CD14-positive monocyte (primary cell): Measurements from ENCODE around the gene GRAMD2B. TPM values are rescaled to one million over a fixed set of nuclear protein-coding genes. Genes with fewer than 3 reads are reported as not detected.

Experiments
- DNase-seq, 3 donors: peaks; one replicate each; pipeline ENCODE4 v3.0.0-alpha.2; 2011 to 2022
- H2AFZ ChIP-seq: 2 replicates; pipeline ENCODE4 v1.6.0; 2012; ENCODE audit warnings: mild to moderate bottlenecking, low read depth, low read length, inconsistent platforms; ENCODE audit not compliant: insufficient read depth, poor library complexity, severe bottlenecking
- H3K27ac ChIP-seq, 2 donors: 1 replicate in 1 of 2; 2 replicates in 1 of 2; pipeline ENCODE4 v1.5.1; 2012 to 2013; ENCODE audit warnings: low read length in 2 of 2, control low read depth in 1 of 2, inconsistent platforms in 1 of 2, low read depth in 1 of 2, mild to moderate bottlenecking in 1 of 2
- H3K27me3 ChIP-seq, 2 donors: one replicate each; pipeline versions ENCODE4 v1.6.0 to v1.6.1; 2011 to 2013; ENCODE audit warnings: low read length in 2 of 2; ENCODE audit not compliant: control insufficient read depth in 2 of 2, insufficient read depth in 2 of 2
- H3K36me3 ChIP-seq, 2 donors: replicated peaks in 1 of 2; 1 replicate in 1 of 2; 2 replicates in 1 of 2; pipeline versions ENCODE4 v1.5.1 to v1.6.1; 2012 to 2013; ENCODE audit warnings: low read length in 2 of 2, control low read depth in 1 of 2, inconsistent platforms in 1 of 2, mild to moderate bottlenecking in 1 of 2; ENCODE audit not compliant: insufficient read depth in 2 of 2, control insufficient read depth in 1 of 2
- H3K4me1 ChIP-seq, 2 donors: 1 replicate in 1 of 2; 2 replicates in 1 of 2; pipeline versions ENCODE4 v1.5.1 to v1.6.1; 2012 to 2013; ENCODE audit warnings: low read length in 2 of 2, control low read depth in 1 of 2, inconsistent platforms in 1 of 2, mild to moderate bottlenecking in 1 of 2, moderate library complexity in 1 of 2; ENCODE audit not compliant: insufficient read depth in 2 of 2, control insufficient read depth in 1 of 2
- H3K4me2 ChIP-seq: replicated peaks from 2 replicates; pipeline ENCODE3; 2012; ENCODE audit warnings: low read length, moderate library complexity, mild to moderate bottlenecking; ENCODE audit not compliant: poor library complexity, severe bottlenecking; ENCODE audit errors: extremely low read depth
- H3K4me3 ChIP-seq, 3 experiments: fragments of 200-600 bp in 1 of 3; sonication (generic) in 1 of 3; replicated peaks in 1 of 3; 1 replicate in 2 of 3; 2 replicates in 1 of 3; pipeline ENCODE4 v1.5.1; 2011 to 2013; ENCODE audit warnings: low read length in 3 of 3, mild to moderate bottlenecking in 3 of 3, control low read depth in 2 of 3, low read depth in 2 of 3, inconsistent platforms in 1 of 3, moderate library complexity in 1 of 3
- H3K79me2 ChIP-seq: 2 replicates; pipeline ENCODE4 v1.6.0; 2012; ENCODE audit warnings: mild to moderate bottlenecking, control low read depth, inconsistent platforms, low read length, moderate library complexity; ENCODE audit not compliant: insufficient read depth
- H3K9ac ChIP-seq: 2 replicates; pipeline ENCODE4 v1.6.0; 2017; ENCODE audit warnings: low read length, mild to moderate bottlenecking; ENCODE audit not compliant: insufficient read depth, poor library complexity, severe bottlenecking
- H3K9me3 ChIP-seq, 2 donors: replicated peaks in 1 of 2; 1 replicate in 1 of 2; 2 replicates in 1 of 2; pipeline versions ENCODE4 v1.5.1 to v1.6.1; 2012 to 2013; ENCODE audit warnings: low read length in 2 of 2, control low read depth in 1 of 2; ENCODE audit not compliant: control insufficient read depth in 1 of 2, insufficient read depth in 1 of 2
- H4K20me1 ChIP-seq: 2 replicates; pipeline ENCODE4 v1.6.0; 2012; ENCODE audit warnings: mild to moderate bottlenecking, low read length, control low read depth, moderate library complexity; ENCODE audit not compliant: insufficient read depth
- H3K27ac Mint-ChIP-seq, 7 donors: one replicate each; pipeline ENCODE4 v1.8.0; 2020; ENCODE audit warnings: mild to moderate bottlenecking in 7 of 7, mixed read lengths in 7 of 7, moderate library complexity in 6 of 7, inconsistent platforms in 2 of 7
- H3K27me3 Mint-ChIP-seq, 3 donors: one replicate each; pipeline ENCODE4 v1.8.0; 2021 to 2022; ENCODE audit warnings: low read depth in 3 of 3, mild to moderate bottlenecking in 3 of 3, mixed read lengths in 3 of 3, moderate library complexity in 3 of 3, inconsistent platforms in 1 of 3
- H3K36me3 Mint-ChIP-seq, 2 donors: one replicate each; pipeline ENCODE4 v1.8.0; 2020; ENCODE audit warnings: mixed read lengths in 2 of 2, inconsistent platforms in 1 of 2, mild to moderate bottlenecking in 1 of 2
- H3K4me1 Mint-ChIP-seq: one replicate; pipeline ENCODE4 v1.8.0; 2020; ENCODE audit warnings: mild to moderate bottlenecking, mixed read lengths
- H3K4me3 Mint-ChIP-seq, 2 donors: one replicate each; pipeline ENCODE4 v1.8.0; 2020; ENCODE audit warnings: mild to moderate bottlenecking in 2 of 2, mixed read lengths in 2 of 2, moderate library complexity in 1 of 2
- H3K9me3 Mint-ChIP-seq, 7 donors: one replicate each; pipeline ENCODE4 v1.8.0; 2020 to 2022; ENCODE audit warnings: mixed read lengths in 7 of 7, mild to moderate bottlenecking in 6 of 7, moderate library complexity in 6 of 7, inconsistent platforms in 2 of 7
- CTCF ChIP-seq: fragments of 200-600 bp; IDR thresholded peaks from one replicate; pipeline ENCODE4 v1.8.0; 2022; ENCODE audit warnings: antibody characterized with exemption, mild to moderate bottlenecking
- WGBS: methylation state at CpG from one replicate; pipeline ENCODE4 v1.1.5; 2013; ENCODE audit warnings: missing lambda C conversion rate; ENCODE audit not compliant: insufficient coverage; 5-methylcytosine and 5-hydroxymethylcytosine counted together
- intact Hi-C, 2 donors: fragments of 100-400 bp; cut with micrococcal nuclease; formaldehyde crosslinking; loops; one replicate each; pipeline versions ENCODE4 v1.15.0 to v1.15.1; 2023
- polyA plus RNA-seq, 3 donors: library from polyadenylated mRNA; depleted of rRNA in 1 of 3; unstranded in 2 of 3; stranded (reverse) in 1 of 3; fragments of 300-500 nt in 2 of 3; fragments of >200 nt in 1 of 3; fragmentation: Illumina TruSeq in 2 of 3; gene quantifications; 1 replicate in 2 of 3; 2 replicates in 1 of 3; pipeline ENCODE4 v1.2.3, GENCODE V29; 2012 to 2021

Gene GRAMD2B
- polyA plus RNA-seq, 3 donors = 0.79 to 1.2 (median 1.1) TPM

GRCh38 chr5:126513703-126514102 is 90.5 kb downstream of the GRAMD2B start:
- Mint-ChIP-seq H3K9me3 (peaks cover 0 to 2% (median 0%) of the 10 kb centered on the region in 7 donors), H3K4me1 (peaks cover 8% of the 10 kb centered on the region), H3K36me3 (no peaks in the 10 kb centered on the region), H3K27me3 (peaks cover 0 to 4% (median 0%) of the 10 kb centered on the region in 3 donors), H3K4me3 (no peak overlapping the region), H3K27ac (no peak overlapping the region)
- no peak for TF ChIP-seq CTCF
- H3K4me1 ChIP-seq = peaks cover under 1 to 4% of the 10 kb centered on the region in 2 donors
- H3K9me3 ChIP-seq = no peaks in the 10 kb centered on the region
- DNase-seq = no peak
- no peak overlapping the region for H3K4me2 ChIP-seq
- intact Hi-C loops = no loop called here
- H2AFZ ChIP-seq = no peak overlapping the region
- no peaks in the 10 kb centered on the region for H3K36me3 ChIP-seq
- 100% methylated on average over 1 of the region's 4 CpGs for WGBS
- no peak overlapping the region for H3K4me3 ChIP-seq
- no peak overlapping the region for H3K9ac ChIP-seq
- H4K20me1 ChIP-seq = no peaks in the 10 kb centered on the region
- no peaks in the 10 kb centered on the region for H3K79me2 ChIP-seq
- no peak overlapping the region for H3K27ac ChIP-seq
- no peaks in the 10 kb centered on the region for H3K27me3 ChIP-seq

GRCh38 chr5:126514131-126514557 is 90.9 kb downstream of the GRAMD2B start:
- peaks cover 4% of the 10 kb centered on the region for H3K4me1 Mint-ChIP-seq
- Histone ChIP-seq H3K36me3 (no peaks in the 10 kb centered on the region), H3K9ac (no peak overlapping the region), H3K4me3 (no peak overlapping the region), H3K27me3 (no peaks in the 10 kb centered on the region), H4K20me1 (no peaks in the 10 kb centered on the region), H3K4me1 (no peaks in the 10 kb centered on the region), H3K27ac (no peak overlapping the region), H3K79me2 (no peaks in the 10 kb centered on the region), H3K9me3 (no peaks in the 10 kb centered on the region), H3K4me2 (no peak overlapping the region), H2AFZ (no peak overlapping the region)
- H3K4me3 Mint-ChIP-seq = no peak overlapping the region
- DNase-seq = no peak
- H3K27me3 Mint-ChIP-seq = peaks cover 0 to 4% (median 0%) of the 10 kb centered on the region in 3 donors
- no peak for TF ChIP-seq CTCF
- no peak overlapping the region for H3K27ac Mint-ChIP-seq
- intact Hi-C loops = no loop called here
- WGBS = no CpG with 5 or more reads among the region's 4 CpGs
- H3K9me3 Mint-ChIP-seq = peaks cover 0 to 2% (median 0%) of the 10 kb centered on the region in 7 donors
- no peaks in the 10 kb centered on the region for H3K36me3 Mint-ChIP-seq
